Testis (tissue), 3 donors: ENCODE data around the gene COL26A1. TPM values are rescaled to one million over a fixed set of nuclear protein-coding genes. Genes with fewer than 3 reads are reported as not detected.

Experiments used
- DNase-seq: peaks from one replicate; pipeline ENCODE4 v3.0.0-alpha.2; 2019
- H3K27ac ChIP-seq, 2 donors: fragments of 200-600 bp; sonication (generic); one replicate each; pipeline ENCODE4 v1.5.1; 2019
- H3K27me3 ChIP-seq: fragments of 200-600 bp; sonication (generic); one replicate; pipeline ENCODE4 v1.5.1; 2019
- H3K36me3 ChIP-seq: fragments of 200-600 bp; sonication (generic); one replicate; pipeline ENCODE4 v1.5.1; 2017; ENCODE audit warnings: low read depth; ENCODE audit errors: missing control alignments
- H3K4me1 ChIP-seq: fragments of 200-600 bp; sonication (generic); one replicate; pipeline ENCODE4 v1.5.1; 2019
- H3K4me3 ChIP-seq, 2 donors: fragments of 200-600 bp; sonication (generic); one replicate each; pipeline ENCODE4 v1.5.1; 2017 to 2019
- H3K9me3 ChIP-seq: fragments of 200-600 bp; sonication (generic); one replicate; pipeline ENCODE4 v1.5.1; 2017
- POLR2A ChIP-seq: fragments of 450-650 bp; IDR thresholded peaks from one replicate; pipeline ENCODE4 v1.6.1; 2017; ENCODE audit warnings: antibody characterized with exemption, mild to moderate bottlenecking, moderate library complexity
- WGBS, 2 donors: methylation state at CpG; one replicate each; pipeline ENCODE4 v1.1.5; 2018; 5-methylcytosine and 5-hydroxymethylcytosine counted together
- intact Hi-C: fragments of 100-400 bp; cut with DNase I; formaldehyde crosslinking; loops from one replicate; pipeline ENCODE4 v1.15.1; 2023; ENCODE audit warnings: low total_unique reads
- polyA plus RNA-seq: library from polyadenylated mRNA; stranded (reverse); fragments of 350-450 nt; fragmentation: Illumina TruSeq; extraction: RNeasy Lipid Tissue Mini Kit (QIAGEN cat#74804); gene quantifications from one replicate; pipeline ENCODE4 v1.2.3, GENCODE V29; 2014; ENCODE audit warnings: low read depth, low replicate concordance; ENCODE audit not compliant: insufficient read depth
- total RNA-seq, 2 donors: library from RNA; depleted of rRNA; stranded (reverse); fragments of >200 nt; gene quantifications; one replicate each; pipeline ENCODE4 v1.2.3, GENCODE V29; 2016
- TF ChIP-seq, protein P1 (sequence below), 3 experiments: fragments of 450-650 bp in 2 of 3; fragments of 200-600 bp in 1 of 3; sonication (generic) in 1 of 3; IDR thresholded peaks; one replicate each; pipeline ENCODE4 v1.5.1; 2016 to 2019; ENCODE audit warnings: antibody characterized with exemption in 3 of 3, mild to moderate bottlenecking in 2 of 3, moderate library complexity in 1 of 3

COL26A1 gene
- total and polyA plus RNA-seq, 3 donors from 2014 or later, result 0.94 to 3.1 (median 1.1) TPM

DNA sequence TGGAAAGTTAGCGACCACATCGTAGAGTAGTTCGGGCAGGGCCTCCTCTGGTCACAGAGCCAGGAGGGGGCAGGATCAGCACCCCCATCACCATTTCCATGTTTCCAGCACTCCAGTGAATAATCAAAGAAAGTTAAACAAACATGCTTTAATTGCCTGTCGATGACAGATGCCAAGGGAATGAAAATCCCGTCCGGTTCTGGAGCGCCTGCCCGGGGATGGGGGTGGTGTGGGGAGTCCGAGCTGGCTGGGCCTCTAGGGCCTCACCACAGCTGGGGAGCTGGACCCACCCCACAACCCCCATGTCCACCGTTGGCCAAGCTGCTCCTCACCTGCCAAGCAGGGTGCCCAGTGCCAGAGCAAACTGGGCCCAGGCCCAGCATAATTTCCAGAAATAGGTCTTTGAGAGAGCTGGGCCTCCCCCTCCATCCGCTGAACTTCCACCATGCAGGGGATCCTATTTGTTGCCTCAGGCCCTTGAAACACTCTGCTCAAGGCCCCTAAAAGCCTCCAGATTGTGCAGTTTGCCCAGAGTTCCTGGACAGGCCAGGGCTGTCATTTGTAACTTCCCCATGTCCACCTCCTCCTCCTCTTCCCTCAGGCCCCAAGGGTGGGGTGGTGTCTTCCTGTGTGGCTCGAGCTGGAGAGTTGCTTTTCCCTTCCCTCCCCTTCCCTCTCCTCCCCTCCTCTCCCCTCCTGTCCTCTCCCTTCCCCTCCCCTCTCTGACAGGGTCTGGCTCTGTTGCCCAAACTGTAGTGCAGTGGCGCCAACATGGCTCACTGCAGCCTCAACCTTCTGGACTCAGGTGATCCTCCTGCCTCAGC lies 165.4 kb downstream of the COL26A1 start:
- WGBS, 2 donors, result 79 to 85% methylated on average over 11 to 13 of the region's 13 CpGs
- Histone ChIP-seq H3K27me3 (no peaks in the 10 kb centered on the region), H3K27ac (no peak overlapping the region), H3K4me1 (no peaks in the 10 kb centered on the region), H3K4me3 (no peak overlapping the region), H3K36me3 (no peaks in the 10 kb centered on the region), H3K9me3 (no peaks in the 10 kb centered on the region)
- intact Hi-C loops, result no loop called here
- DNase-seq, result no peak
- no peak for TF ChIP-seq POLR2A
- TF ChIP-seq, protein P1, sequence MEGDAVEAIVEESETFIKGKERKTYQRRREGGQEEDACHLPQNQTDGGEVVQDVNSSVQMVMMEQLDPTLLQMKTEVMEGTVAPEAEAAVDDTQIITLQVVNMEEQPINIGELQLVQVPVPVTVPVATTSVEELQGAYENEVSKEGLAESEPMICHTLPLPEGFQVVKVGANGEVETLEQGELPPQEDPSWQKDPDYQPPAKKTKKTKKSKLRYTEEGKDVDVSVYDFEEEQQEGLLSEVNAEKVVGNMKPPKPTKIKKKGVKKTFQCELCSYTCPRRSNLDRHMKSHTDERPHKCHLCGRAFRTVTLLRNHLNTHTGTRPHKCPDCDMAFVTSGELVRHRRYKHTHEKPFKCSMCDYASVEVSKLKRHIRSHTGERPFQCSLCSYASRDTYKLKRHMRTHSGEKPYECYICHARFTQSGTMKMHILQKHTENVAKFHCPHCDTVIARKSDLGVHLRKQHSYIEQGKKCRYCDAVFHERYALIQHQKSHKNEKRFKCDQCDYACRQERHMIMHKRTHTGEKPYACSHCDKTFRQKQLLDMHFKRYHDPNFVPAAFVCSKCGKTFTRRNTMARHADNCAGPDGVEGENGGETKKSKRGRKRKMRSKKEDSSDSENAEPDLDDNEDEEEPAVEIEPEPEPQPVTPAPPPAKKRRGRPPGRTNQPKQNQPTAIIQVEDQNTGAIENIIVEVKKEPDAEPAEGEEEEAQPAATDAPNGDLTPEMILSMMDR (IDR thresholded peaks at IDR 0.05), result no peak

DNA sequence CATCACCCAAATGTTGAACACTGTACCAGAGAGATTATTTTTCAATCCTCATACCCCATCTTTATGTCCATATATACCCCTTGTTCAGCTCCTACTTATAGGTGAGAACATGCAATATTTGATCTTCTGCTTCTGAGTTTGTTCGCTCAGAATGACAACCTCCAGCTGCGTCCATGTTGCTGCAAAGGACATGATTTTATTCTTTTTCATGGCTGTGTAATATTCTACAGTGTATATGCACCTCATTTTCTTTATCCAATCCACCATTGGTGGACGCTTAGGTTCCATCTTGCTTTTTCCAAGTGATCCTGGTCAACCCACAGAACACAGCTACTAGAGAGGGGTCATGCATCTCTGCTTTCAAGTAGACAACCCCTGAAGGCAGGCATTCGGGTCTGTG lies 166.9 kb downstream of the COL26A1 start:
- TF ChIP-seq POLR2A, result no peak
- TF ChIP-seq, protein P1 (IDR thresholded peaks at IDR 0.05), result no peak
- Histone ChIP-seq H3K36me3 (no peaks in the 10 kb centered on the region), H3K27me3 (no peaks in the 10 kb centered on the region), H3K4me1 (no peaks in the 10 kb centered on the region), H3K27ac (no peak overlapping the region), H3K4me3 (no peak overlapping the region), H3K9me3 (no peaks in the 10 kb centered on the region)
- DNase-seq, result no peak
- intact Hi-C loops, result no loop called here
- WGBS, 2 donors, result 83 to 95% methylated on average over 4 of the region's 4 CpGs

DNA sequence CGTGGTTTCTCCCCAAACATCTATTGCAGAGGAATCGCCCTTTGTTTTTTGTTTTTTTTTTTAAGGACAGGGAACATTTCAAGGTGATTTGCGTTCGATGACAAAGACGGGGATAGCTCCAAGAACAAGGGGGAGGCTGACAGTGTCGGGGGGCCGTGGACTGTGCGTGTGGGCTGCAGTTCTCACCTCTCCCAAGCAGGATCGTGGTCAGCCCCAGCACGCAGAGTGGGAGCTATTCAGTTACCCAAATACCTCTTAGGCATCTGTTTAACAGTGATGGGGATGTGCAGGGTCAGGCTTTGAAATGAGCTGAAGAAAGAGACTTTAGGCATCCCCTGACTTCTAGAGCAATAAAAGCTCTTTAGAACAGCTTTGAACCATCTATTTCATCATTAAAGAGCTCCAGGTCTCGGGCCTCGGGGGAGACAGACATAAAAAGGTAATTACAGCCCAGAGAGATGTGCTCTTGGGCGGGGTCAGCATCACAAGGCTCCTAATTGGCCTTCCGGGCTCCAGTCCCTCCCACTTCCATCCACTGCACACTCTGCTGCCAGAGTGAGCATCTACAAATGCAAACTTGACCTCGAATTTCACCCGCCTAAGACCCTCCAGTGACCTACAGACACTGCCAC lies 169.2 kb downstream of the COL26A1 start:
- no peaks in the 10 kb centered on the region for H3K27me3 ChIP-seq
- no peak overlapping the region for H3K27ac ChIP-seq
- H3K36me3 ChIP-seq, result no peaks in the 10 kb centered on the region
- H3K9me3 ChIP-seq, result no peaks in the 10 kb centered on the region
- WGBS, 2 donors, result 55 to 63% methylated on average over 16 of the region's 16 CpGs
- peaks cover 10% of the 10 kb centered on the region for H3K4me1 ChIP-seq
- no peak for DNase-seq
- intact Hi-C loops, result no loop called here
- TF ChIP-seq, protein P1 (IDR thresholded peaks at IDR 0.05), result no peak
- TF ChIP-seq POLR2A, result no peak
- H3K4me3 ChIP-seq, result no peak overlapping the region

DNA sequence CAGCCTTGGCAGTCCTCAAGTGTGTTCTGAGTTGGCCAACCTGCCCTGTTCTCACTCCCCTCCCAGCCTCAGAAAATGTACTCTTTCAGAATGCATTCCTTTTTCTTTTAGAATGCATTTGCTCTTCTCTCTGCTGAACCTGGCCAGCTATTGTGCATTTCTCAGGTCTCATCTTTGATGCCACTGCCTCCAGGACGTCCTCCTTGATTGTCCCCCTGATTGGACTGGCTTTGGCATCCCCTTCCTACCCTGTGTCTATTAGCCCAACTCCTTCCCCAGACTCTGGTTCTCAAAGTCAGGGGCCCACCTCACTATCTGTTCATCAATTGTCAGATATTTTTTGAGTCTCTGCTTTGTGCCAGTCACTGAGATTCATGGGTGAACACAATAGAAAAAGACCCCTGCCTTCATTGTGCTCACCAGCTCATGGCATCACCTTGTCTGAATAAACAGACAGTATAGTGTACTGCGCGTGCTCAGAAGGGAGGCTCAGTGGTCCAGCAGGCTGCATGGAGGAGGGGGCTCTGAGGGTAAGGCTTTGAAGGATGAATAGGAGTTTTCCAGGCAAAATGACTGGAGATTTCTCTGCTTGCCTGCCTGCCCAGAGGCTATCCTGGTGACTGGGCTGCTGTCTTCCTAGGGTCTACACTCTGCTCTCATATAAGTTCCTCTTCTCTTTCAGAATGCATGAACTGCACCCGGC lies 169.9 kb downstream of the COL26A1 start:
- no peak for DNase-seq
- Histone ChIP-seq H3K27ac (no peak overlapping the region), H3K27me3 (no peaks in the 10 kb centered on the region), H3K4me3 (no peak overlapping the region), H3K36me3 (no peaks in the 10 kb centered on the region), H3K9me3 (no peaks in the 10 kb centered on the region), H3K4me1 (peaks cover 10% of the 10 kb centered on the region)
- WGBS, 2 donors, result 84 to 88% methylated on average over 4 of the region's 4 CpGs
- TF ChIP-seq, protein P1 (IDR thresholded peaks at IDR 0.05), result no peak
- TF ChIP-seq POLR2A, result no peak
- intact Hi-C loops, result no loop called here
